ENCODE data around the gene CA10.

DNA sequence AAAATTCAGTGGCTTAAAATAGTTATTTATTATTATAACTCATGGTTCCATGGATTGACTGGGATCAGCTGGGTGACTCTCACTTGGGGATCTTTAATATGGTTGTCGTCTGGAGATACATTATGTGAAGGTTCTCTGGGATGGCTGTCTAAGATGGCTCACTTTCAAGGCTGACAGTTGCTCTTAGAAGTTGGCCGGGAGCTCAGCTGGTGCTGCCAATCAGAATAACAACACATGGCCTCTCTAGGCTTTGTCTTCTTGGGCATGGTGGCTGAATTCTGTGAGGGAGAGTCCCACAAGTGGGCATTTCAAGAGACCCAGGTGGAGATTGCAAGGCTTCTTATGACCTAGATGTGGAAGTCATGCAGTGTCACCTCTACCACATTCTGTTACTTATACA, 269.7 kb downstream of the CA10 start:
- TF ChIP-seq, protein P1, sequence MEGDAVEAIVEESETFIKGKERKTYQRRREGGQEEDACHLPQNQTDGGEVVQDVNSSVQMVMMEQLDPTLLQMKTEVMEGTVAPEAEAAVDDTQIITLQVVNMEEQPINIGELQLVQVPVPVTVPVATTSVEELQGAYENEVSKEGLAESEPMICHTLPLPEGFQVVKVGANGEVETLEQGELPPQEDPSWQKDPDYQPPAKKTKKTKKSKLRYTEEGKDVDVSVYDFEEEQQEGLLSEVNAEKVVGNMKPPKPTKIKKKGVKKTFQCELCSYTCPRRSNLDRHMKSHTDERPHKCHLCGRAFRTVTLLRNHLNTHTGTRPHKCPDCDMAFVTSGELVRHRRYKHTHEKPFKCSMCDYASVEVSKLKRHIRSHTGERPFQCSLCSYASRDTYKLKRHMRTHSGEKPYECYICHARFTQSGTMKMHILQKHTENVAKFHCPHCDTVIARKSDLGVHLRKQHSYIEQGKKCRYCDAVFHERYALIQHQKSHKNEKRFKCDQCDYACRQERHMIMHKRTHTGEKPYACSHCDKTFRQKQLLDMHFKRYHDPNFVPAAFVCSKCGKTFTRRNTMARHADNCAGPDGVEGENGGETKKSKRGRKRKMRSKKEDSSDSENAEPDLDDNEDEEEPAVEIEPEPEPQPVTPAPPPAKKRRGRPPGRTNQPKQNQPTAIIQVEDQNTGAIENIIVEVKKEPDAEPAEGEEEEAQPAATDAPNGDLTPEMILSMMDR (IDR thresholded peaks at IDR 0.05): no peak
- TF ChIP-seq EZH2 (IDR thresholded peaks at IDR 0.05; ENCODE audit: borderline replicate concordance, insufficient read depth, low read depth, low read length, poor library complexity, severe bottlenecking): no peak
